Measurements from ENCODE around the gene VANGL1. TPM values are rescaled to one million over a fixed set of nuclear protein-coding genes. Genes with fewer than 3 reads are reported as not detected.
"Not testable (repeated sequence)": the region's sequence is repeated elsewhere in the genome, so short reads cannot be mapped to it uniquely, and the experiment has no call there.

The VANGL1 gene
- 9.5 TPM for total RNA-seq

DNA sequence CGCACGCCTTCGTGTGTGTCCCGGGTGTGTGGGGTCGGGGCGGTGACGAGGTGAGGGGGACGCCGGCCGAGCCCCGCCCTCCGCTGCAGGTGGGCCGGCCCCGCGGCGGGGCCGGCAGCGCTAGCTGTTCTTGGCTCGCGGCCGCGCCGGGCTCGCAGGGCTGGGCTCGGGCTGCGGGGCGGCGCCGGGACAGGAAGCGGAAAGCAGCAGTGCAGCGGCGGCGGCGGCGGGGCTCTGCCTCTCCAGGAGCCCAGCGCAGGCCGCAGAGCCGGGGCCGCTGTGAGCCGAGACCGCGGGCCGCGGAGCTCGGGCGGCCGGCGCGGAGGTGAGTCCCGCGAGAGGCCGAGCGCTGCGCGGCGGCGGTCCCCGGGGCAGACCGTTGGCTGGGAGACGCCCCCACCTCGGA, at the start of gene VANGL1:
Gene VANGL1, plus strand, starts transcription at position 209 of the 406 bp plus-strand sequence. CDS start 9,444 bp downstream, outside the sequence.
- intact Hi-C loops (cut with DNase I), result no loop called here
- ATAC-seq (peak; percentile 72), DNase-seq (ENCODE audit: low spot score) (peak; percentile 75)

DNA sequence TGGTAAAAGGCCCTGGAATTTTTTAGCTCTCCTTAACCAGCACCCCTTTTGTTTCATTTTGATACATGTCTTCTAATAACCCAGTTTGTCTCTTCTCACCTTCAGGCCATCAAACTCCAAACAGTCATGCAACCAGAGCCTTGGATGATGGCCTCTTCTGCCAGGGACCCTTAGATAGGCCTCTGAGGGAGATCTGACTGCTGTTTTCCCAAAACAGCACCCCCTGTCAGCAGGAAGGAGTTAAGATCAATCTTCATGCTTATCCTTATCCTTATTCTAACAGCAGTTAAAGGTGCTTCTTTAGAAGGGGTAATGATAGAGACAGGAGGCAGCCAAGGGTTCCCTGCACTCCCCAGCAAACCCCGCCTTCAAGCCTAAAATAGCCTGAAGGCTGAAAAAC, 49.5 kb upstream of the VANGL1 start:
- DNase-seq (ENCODE audit: low spot score) (no peak), ATAC-seq (no peak)
- intact Hi-C loops (cut with DNase I), result loop anchor here (10.0 kb wide), 1 partner anchor 457 kb away; no protein-coding TSS in a partner anchor

DNA sequence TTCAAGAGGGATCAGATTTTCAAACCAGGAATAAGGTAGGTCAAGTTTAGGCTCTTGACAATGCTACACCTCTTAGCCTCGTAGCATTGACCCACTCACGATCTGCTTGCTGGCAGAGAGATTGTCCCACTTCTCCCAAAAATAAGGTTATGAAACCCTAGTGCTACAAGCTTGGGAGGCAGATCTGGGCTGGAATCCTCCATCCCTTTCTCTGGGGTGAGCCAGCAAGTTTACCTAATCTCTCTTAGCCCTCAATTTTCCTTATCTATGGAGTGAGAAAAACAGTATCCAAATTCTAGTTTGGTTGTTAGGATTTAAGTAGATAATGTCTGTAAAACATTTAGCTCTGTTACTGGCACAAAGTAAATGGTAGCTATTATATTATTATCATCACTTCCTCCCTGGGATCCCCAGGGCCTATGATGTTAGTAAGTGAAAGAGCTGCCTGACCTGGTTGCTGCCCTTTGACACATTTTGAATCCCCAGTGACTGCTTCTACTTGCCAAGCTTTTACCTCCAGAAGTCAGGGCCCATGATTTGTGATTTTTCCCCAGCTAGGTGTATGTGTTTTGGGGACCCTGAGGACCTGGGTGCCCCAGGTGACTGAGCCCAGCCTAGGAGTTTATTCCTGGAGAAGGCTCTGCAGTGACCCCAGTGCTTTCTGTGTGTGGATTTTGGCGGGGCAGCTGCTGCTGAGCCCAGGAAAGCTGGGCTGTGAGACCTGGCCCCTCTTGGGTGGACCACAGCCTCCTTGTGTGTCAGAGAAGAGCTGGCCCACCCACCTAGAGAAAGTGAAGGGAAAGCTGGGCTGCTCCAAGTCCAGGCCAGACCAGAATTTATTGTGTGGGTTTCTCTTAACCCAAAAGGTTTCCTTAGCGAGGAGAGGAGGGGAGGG, 48.2 kb upstream of the VANGL1 start:
- peak; percentile 66 for DNase-seq (ENCODE audit: low spot score)
- ATAC-seq, result peak; percentile 88
- intact Hi-C loops (cut with DNase I), result loop anchor here (10.0 kb wide), 1 partner anchor 459 kb away; no protein-coding TSS in a partner anchor

DNA sequence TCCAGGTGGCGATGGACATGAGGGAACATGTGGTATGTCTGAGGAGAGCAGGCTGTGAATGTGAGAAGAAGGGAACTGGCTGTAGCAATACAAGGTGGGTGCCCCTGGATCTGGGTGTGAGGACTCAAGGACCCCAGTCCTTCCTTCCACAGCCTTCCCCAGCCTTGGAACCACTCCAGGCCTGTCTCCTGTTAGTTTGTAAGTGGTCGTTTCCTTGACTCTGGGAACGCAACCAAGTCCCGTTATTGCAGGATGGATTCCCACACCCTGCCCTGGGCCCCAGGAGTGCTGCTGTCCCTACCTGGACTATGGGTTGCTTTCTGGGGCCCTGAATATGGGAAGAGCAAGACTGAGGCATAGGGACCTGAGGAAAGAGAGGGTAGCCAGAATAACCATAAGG, 47.2 kb upstream of the VANGL1 start:
- no peak for DNase-seq (ENCODE audit: low spot score)
- no peak for ATAC-seq
- intact Hi-C loops (cut with DNase I), result loop anchor here (10.0 kb wide), 1 partner anchor 460 kb away; no protein-coding TSS in a partner anchor

DNA sequence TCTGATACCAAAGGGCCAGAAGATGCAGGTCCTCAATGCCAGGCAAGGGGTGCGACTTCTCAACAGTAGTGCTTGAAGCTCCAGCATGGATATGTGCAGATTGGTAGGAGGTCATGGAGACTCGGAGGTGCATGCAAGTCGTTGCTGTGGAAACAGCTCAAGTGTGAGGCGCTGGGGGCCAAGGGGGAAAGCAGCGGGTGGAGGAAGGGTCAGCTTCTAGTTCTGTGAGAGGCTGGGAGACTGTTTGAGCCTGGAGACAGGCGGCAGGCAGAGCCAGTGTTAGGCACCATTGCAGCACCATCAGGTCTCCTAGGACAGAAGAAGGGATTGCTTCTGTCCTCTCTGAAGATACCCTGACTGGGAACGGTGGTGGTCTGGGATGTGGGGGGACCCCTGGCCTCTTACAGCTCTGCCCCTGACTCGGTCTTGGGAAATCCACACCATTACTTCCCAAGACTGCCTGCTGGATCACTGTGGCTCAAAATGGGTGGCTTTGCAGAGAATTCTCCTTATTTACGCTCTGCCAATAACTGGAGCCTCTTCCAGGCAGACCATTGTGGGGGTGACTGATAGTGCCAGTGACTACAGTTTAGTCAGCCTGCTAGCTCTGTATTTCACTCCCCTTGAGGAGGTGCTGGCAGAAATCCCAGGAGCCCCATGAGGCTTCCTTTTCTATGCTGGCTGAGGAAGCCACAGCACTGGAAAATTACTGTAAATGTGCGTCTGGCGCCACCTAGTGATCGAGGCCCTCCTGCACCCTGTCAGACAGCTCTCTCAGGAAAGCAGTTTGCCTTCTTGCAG, 46.3 kb upstream of the VANGL1 start:
- intact Hi-C loops (cut with DNase I), result loop anchor here (10.0 kb wide), 1 partner anchor 461 kb away; no protein-coding TSS in a partner anchor
- DNase-seq (ENCODE audit: low spot score) (peak; percentile 96), ATAC-seq (peak; percentile 84)

DNA sequence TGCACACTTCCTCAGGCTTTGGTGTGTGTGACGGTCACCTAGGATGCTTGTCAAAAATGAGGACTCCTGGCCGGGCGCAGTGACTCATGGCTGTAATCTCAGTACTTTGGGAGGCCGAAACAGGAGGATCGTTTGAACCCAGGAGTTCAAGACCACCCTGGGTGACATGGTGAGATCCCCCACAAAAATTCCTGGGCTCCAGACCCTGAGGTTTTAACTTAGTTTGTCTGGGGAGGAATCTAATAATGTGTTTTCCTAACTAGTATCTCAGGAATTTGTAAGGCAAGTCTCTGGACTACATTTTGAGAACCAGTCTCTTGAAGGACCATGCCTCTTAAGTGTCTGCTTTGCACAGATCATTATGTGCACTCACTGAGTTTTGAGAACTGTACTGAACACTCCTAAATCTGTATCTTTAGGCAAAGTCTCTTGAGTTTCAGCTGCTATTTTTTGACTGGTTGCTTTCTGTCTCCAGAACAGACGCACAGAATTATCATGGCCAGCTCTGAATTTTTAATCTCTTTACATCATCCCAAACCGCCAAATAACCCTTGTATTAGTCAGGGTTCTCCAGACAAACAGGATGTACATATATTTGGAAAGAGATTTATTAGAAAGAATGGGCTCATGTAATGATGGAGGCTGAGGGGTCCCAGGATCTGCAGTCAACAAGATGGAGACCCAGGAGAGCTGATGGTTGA, 45.5 kb upstream of the VANGL1 start:
- intact Hi-C loops (cut with DNase I), result loop anchor here (10.0 kb wide), 1 partner anchor 461 kb away; no protein-coding TSS in a partner anchor
- ATAC-seq (no peak), DNase-seq (ENCODE audit: low spot score) (no peak)

DNA sequence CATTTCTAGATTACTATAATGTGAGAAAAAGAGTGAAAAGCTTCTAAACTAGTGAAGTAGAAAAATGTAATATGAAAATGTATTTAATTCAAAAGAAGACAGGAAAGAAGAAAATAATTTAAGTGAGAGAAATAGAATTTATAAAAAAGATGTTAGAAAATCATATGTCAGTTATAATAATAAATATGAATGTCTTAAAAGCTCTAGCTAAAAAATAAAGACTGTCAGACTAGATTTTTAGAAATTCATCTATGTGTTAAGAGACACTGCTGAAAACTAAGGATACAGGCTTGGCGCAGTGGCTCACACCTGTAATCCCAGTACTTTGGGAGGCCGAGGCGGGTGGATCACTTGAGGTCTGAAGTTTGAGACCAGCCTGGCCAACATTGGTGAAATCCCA, 37.3 kb upstream of the VANGL1 start:
- DNase-seq (ENCODE audit: low spot score) (no peak), ATAC-seq (no peak)
- intact Hi-C loops (cut with DNase I), result no loop called here

DNA sequence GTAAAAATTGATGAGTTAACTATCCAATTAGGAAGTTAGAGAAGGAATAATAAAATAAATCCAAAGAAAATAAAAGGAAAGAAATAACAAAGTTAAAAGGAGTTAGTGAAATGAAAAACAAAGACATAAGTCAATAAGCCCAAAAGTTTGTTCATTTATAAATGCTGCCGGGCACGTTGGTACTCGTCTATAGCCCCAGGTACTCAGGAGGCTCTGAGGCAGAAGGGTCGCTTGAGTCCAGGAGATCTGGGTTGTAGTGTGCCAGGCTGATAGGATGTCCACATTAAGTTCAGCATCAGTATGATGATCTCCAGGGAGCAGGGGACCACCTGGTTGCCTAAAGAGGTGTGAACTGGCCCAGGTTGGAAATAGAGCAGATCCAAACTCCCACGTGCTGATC, 35.5 kb upstream of the VANGL1 start:
- intact Hi-C loops (cut with DNase I), result no loop called here
- DNase-seq (ENCODE audit: low spot score) (no peak), ATAC-seq (no peak)

DNA sequence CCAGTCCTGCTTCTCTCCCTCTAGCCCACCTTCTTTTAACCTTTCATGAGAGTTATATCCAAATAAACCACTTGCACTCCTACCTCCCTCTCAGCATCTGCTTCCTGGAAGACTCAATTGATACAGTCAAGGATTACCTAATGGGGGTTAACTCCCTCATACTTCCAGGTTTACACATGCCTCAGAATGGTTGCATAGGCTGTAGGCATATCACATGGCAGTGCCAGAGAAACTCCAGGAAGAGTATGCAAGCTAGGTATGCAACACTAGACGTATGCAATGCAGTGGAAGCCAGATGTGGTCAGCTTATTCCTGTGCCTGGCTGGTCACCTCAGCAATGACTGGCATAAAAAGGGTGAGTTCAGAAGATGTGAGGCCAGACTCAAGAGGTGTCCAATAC, 32.7 kb upstream of the VANGL1 start:
- intact Hi-C loops (cut with DNase I), result no loop called here
- no peak for ATAC-seq
- no peak for DNase-seq (ENCODE audit: low spot score)

DNA sequence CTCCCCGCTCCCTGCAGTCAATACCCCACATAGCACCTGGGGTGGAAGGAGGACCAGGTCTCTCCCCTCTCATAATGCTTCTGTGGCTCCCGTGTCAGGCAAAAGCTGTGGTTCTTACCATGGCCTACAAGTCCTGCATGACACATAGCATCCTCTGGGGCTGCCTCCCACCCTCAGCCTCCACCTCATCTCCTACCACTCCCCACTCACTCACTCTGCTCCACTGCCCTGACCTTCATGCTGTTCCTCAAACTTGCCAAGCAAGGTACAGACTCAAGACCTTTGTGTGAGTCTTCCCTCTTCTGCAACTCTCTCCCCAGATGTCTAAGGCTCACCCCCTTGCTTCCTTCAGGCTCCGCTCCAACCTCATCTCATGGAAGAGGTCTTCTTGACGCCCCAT, 28.0 kb upstream of the VANGL1 start:
- no peak for ATAC-seq
- intact Hi-C loops (cut with DNase I), result no loop called here
- no peak for DNase-seq (ENCODE audit: low spot score)

DNA sequence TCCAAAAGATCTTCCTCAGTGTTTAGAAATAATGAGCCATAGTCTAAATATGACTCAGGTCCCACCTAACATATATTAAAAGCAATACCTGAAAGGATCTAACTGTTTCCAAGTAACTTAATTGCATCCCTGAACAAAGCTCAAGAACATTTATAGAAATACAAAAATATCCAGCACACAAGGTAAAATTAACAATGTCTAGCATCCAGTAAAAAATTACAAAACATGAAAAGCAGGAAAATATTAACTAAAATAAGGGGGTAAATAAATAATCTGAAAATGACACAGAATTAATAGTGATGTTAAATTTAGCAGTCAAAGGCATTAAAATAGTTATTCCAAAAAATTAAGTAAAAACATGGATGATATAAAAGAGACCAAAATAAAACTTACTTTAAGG, 21.3 kb upstream of the VANGL1 start:
- ATAC-seq, result no peak
- DNase-seq (ENCODE audit: low spot score), result no peak
- intact Hi-C loops (cut with DNase I), result loop anchor here (5.0 kb wide), 1 partner anchor 377 kb away; no protein-coding TSS in a partner anchor

DNA sequence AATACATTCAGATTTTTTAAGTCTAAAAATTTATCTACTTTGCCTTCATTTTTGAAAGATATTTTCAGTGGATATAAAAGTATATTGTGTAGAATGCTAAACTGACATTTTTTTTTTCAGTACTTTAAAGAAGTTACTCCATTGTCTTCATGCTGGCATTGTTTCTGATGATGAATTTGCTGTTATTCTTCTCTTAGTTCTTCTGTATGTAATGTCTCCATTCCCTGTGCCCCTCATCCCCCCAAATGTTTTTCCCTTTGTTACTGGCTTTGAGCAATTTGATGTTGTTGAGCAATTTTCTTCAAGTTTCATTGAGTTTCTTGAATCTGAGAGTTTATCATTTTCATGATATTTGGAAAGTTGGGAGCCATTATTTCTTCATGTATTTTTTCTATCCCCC, 20.8 kb upstream of the VANGL1 start:
- DNase-seq (ENCODE audit: low spot score) (no peak), ATAC-seq (no peak)
- intact Hi-C loops (cut with DNase I), result loop anchor here (5.0 kb wide), 1 partner anchor 376 kb away; no protein-coding TSS in a partner anchor

DNA sequence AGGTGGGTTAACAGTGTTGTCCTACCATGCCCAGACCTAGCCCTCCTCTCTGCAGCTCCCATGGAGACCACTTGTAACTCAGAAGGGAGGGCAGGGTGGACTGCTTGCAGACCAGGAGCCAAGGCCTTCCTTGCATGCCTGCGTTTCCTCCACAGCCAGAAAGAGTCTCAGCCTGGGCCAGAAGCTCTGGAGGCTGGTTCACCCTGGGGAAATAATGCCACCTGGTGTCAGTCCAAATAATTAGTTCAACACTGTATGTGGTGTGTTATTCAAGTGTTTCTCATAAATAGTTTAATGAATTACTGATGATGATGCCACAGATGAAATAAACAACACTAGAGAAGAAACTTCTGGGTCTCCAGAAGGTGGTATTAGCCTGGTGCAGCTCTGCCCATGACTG, 16.9 kb upstream of the VANGL1 start:
- DNase-seq (ENCODE audit: low spot score) (no peak), ATAC-seq (no peak)
- intact Hi-C loops (cut with DNase I), result loop anchor here (5.0 kb wide), 1 partner anchor 372 kb away; no protein-coding TSS in a partner anchor

DNA sequence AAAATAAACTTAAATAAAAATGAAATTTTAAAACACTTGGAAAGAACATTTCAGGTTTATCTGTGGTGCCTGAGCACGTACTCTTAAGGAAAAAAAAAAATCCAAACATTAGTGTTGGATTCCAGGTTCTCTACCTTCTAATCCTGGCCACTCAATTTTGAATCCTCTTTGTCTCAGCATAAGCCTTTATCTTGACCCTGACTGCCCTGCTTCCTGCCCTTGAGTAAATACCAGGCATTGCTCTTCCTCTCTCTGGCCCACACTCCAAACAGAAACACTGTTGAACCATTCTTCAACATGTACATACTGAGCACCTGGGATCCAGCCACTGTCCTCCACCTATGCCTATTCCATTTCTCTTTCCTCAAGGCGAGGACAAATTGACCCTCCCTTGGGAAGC, 11.4 kb upstream of the VANGL1 start:
- no peak for DNase-seq (ENCODE audit: low spot score)
- no peak for ATAC-seq
- intact Hi-C loops (cut with DNase I), result no loop called here

DNA sequence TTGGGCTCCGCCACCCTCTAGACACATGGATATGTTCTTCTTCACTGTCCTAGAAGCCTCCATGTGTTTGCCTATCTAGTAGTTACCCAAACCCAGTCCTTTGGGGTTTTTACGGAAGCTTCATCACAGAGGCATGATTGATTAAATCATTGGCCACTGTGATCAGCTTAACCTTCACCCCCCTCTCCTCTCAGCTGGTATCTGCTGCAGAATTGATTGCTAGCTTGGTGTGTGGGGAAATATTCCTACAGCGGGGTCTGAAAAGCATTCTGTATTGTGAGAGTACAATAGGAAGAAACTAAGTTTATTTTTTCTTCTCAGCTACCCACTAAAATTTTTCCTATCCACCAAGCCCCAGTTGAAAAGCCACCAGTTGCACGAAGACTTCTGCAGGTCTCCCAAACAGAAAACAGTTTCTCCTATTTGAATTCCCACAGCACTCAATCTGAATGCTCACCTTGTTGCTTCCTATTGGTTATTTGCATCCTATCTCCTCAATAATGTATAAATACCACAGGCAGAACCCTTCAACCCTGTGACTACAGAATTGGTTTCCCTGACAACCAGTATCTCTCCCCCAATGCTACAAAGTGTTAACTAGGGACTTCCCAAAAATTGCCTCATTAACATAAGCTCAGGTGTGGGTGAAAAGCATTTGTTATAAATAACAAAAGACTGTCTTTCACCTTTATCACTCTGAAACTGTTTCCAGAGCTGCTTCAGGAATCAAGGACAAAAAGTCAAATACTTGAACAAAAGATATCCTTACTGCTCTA, 9.3 kb upstream of the VANGL1 start:
- DNase-seq (ENCODE audit: low spot score) (no peak), ATAC-seq (no peak)
- intact Hi-C loops (cut with DNase I), result no loop called here

DNA sequence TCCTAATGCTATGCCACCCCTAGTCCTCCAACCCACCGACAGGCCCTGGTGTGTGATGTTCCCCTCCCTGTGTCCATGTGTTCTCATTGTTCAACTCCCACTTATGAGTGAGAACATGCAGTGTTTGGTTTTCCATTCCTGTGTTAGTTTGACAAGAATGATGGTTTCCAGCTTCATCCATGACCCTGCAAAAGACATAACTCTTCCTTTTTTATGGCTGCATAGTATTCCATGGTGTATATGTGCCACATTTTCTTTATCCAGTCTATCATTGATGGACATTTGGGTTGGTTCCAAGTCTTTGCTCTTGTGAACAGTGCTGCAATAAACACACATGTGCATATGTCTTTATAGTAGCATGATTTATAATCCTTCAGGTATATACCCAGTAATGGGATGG, 8.2 kb upstream of the VANGL1 start:
- ATAC-seq; DNase-seq (ENCODE audit: low spot score); intact Hi-C loops (cut with DNase I): not testable (repeated sequence)

DNA sequence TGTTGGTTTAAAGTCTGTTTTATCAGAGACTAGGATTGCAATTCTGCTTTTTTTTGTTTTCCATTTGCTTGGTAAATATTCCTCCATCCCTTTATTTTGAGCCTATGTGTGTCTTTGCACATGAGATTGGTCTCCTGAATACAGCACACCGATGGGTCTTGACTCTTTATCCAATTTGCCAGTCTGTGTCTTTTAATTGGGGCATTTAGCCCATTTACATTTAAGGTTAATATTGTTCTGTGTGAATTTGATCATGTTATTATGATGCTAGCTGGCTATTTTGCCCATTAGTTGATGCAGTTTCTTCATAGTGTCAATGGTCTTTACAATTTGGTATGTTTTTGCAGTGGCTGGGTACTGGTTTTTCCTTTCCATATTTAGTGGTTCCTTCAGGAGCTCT, 4.5 kb upstream of the VANGL1 start:
- ATAC-seq; intact Hi-C loops (cut with DNase I); DNase-seq (ENCODE audit: low spot score): not testable (repeated sequence)

DNA sequence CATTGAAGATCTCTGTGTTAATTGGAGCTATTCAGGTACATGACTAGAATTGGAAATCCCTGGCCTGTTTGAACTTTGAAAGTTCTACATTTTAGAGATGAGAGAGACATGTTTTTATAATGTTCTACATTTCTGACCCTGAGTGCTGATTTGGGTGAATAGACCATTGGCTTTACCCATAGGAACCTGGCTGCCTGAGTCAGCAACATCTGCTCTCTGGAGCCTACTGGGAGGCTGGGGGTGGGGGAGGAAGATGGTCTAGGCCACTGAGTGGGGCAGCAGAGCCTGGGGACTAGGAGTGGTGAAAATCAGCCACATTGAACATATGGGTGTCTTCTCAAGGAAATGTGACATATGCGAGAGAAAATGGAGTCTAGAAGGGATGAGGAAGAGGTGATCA, 1.4 kb upstream of the VANGL1 start:
- no peak for ATAC-seq
- intact Hi-C loops (cut with DNase I), result no loop called here
- DNase-seq (ENCODE audit: low spot score), result no peak

All from sciatic nerve (tissue), 2 donors.